Natural killer cell treated with Interleukin-12 subunit alpha and Interleukin-12 subunit beta and Interleukin-15 and Interleukin-18, amount 100 ng/mL, for 72 hours (primary cell): Measurements from ENCODE around the gene FANCL. TPM values are rescaled to one million over a fixed set of nuclear protein-coding genes. Genes with fewer than 3 reads are reported as not detected.
"Not testable (repeated sequence)": the region's sequence is repeated elsewhere in the genome, so short reads cannot be mapped to it uniquely, and the experiment has no call there.

Source experiments
- ATAC-seq, 2 donors: fragments of 150-1000 bp; cut with Tn5 transposase in 1 of 2; sonication (Bioruptor Pico), chemical (Tn5 transposase) in 1 of 2; 2 replicates each; pipeline ENCODE4 v1.10.0; 2021
- DNase-seq: peaks from one replicate; pipeline ENCODE4 v3.0.0; 2022; ENCODE audit warnings: low spot score
- H3K27ac Mint-ChIP-seq, 2 donors: 1 replicate in 1 of 2; 2 replicates in 1 of 2; pipeline ENCODE4 v1.8.0; 2022; ENCODE audit warnings: mixed read lengths in 2 of 2, mild to moderate bottlenecking in 1 of 2, moderate library complexity in 1 of 2
- H3K27me3 Mint-ChIP-seq, 2 donors: 1 replicate in 1 of 2; 2 replicates in 1 of 2; pipeline ENCODE4 v1.8.0; 2022; ENCODE audit warnings: mixed read lengths in 2 of 2
- H3K36me3 Mint-ChIP-seq: one replicate; pipeline ENCODE4 v1.8.0; 2022; ENCODE audit warnings: mixed read lengths
- H3K4me1 Mint-ChIP-seq, 2 donors: 1 replicate in 1 of 2; 2 replicates in 1 of 2; pipeline ENCODE4 v1.8.0; 2022; ENCODE audit warnings: low read depth in 2 of 2, mixed read lengths in 2 of 2, mild to moderate bottlenecking in 1 of 2
- H3K4me3 Mint-ChIP-seq: one replicate; pipeline ENCODE4 v1.8.0; 2022; ENCODE audit warnings: mixed read lengths
- H3K9me3 Mint-ChIP-seq: 2 replicates; pipeline ENCODE4 v1.8.0; 2022; ENCODE audit warnings: mixed read lengths
- total RNA-seq, 2 donors: library from RNA; stranded (reverse); gene quantifications; one replicate each; pipeline ENCODE4 v1.2.3, GENCODE V29; 2022

FANCL gene
- 10 to 100 TPM; 17.6 to 28.0 TPM for total RNA-seq

DNA sequence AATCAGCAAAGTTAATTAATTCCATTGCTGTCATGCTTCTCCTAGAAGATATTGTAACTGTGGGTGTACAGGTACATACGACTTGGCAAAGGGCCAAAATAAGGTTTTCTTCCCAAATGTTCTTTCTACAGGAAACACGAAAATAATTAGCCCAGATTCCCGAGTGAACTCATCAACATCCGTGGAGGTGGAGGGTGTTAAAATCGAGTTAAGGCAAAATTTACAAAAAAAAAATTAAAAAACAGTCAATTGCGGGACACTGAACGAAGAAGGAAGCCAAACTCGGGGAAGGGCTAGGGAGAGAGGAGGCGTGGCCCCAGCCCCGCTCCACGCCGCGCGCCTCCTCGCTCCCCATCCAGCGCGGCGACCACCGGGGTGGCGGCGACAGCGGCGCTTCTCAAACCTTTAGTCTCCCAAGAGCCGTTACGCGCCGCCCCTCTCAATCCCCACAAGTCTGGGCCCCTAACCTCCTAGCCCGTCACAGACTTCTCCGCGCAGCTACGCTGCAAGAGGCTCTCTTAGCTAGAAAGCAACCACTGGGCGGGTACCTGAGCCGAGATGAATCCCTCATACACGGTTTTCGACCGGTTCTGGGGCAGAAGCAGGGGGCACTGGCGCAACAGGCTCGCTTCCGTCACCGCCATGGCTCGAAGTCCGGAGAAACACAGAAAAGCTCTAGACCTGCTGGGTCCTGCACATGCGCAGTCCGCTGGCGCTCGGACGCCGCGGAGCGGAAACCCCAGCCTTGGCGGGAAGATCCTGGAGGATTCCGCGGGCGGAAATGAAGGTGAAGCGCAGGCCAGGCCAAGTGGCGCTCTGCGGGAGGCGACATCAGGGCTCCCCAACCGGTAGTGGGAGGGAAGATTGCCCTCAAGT lies at the start of gene FANCL:
TSS of gene FANCL (minus strand) at position 656 of the 876 bp plus-strand sequence. CDS start at position 644, 12 bp downstream.
- peak; percentile 90 to 92 for ATAC-seq
- no peaks in the 10 kb centered on the region for H3K36me3 Mint-ChIP-seq
- peak within 1 kb of the TSS; percentile 93 for H3K4me3 Mint-ChIP-seq
- H3K4me1 Mint-ChIP-seq: peaks cover 25 to 36% of the 10 kb centered on the region in 2 donors
- H3K27me3 Mint-ChIP-seq: peaks cover 7 to 8% of the 10 kb centered on the region in 2 donors
- H3K27ac Mint-ChIP-seq: peak within 1 kb of the TSS; percentile 90 to 92
- peak; percentile 88 for DNase-seq
- H3K9me3 Mint-ChIP-seq: no peaks in the 10 kb centered on the region

DNA sequence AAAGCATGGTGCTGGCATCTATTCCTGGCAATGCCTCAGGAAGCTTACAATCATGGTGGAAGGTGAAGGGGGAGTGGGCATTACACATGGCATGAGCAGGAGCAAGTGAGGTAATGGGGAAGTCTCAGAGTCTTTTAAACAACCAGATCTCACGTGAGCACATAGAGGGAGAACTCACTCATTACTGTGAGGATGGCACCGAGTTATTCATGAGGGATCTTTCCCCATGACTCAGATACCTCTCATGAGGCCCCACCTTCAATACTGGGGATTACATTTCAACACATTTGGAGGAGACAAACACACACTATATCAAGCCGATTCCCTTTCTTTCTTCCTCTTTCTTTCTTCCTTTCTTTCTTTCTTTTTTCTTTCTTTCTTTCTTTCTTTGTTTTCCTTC lies 47.9 kb upstream of the FANCL start:
- H3K27me3 Mint-ChIP-seq: peaks cover 5 to 26% of the 10 kb centered on the region in 2 donors
- ATAC-seq (no peak), DNase-seq (no peak)
- H3K27ac Mint-ChIP-seq: no peak overlapping the region
- no peak overlapping the region for H3K4me3 Mint-ChIP-seq
- no peaks in the 10 kb centered on the region for H3K36me3 Mint-ChIP-seq
- H3K9me3 Mint-ChIP-seq: no peaks in the 10 kb centered on the region
- H3K4me1 Mint-ChIP-seq: no peaks in the 10 kb centered on the region

DNA sequence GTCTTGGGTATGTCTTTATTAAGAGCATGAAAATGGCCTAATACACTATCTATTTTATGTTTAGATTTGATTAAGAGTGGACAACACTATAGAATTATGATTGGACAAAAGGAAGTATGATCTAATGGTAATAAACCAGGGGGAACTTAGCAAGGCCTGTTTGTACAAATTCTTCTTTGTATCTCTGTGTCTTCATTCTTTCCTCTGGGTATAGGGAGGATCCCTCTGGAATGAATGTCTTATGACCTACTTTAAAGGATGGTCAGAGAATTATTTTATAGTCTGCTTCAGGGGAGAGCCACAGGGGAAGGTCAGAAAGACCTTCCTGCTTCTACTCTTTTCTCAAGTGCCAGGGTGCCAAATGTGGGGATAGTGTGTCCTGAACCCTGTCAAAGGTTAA lies 42.8 kb upstream of the FANCL start:
- H3K27ac Mint-ChIP-seq: no peak overlapping the region
- no peaks in the 10 kb centered on the region for H3K9me3 Mint-ChIP-seq
- H3K36me3 Mint-ChIP-seq: no peaks in the 10 kb centered on the region
- H3K27me3 Mint-ChIP-seq: peaks cover 5 to 15% of the 10 kb centered on the region in 2 donors
- no peak for DNase-seq
- H3K4me3 Mint-ChIP-seq: no peak overlapping the region
- H3K4me1 Mint-ChIP-seq: no peaks in the 10 kb centered on the region
- ATAC-seq: no peak

DNA sequence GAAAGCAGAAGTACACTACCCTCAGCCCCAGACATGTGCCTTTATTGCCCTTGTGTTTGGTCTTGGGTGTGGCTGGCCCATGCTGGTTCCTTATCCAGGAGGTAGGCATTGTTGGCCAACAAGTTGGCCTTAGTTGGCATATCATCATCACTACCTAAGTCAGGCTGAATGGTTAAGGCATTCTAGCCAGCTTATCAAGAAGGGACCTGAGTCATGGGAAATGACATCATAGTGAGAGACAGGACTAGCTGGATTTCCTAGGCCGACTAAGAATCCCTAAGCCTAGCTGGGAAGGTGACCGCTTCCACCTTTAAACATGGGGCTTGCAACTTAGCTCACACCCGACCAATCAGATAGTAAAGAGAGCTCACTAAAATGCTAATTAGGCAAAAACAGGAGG lies 34.0 kb upstream of the FANCL start:
- peaks cover 0 to 15% of the 10 kb centered on the region in 2 donors for H3K27me3 Mint-ChIP-seq
- not testable (repeated sequence) for DNase-seq, H3K36me3 Mint-ChIP-seq, H3K27ac Mint-ChIP-seq, ATAC-seq, H3K4me1 Mint-ChIP-seq, H3K9me3 Mint-ChIP-seq, H3K4me3 Mint-ChIP-seq

DNA sequence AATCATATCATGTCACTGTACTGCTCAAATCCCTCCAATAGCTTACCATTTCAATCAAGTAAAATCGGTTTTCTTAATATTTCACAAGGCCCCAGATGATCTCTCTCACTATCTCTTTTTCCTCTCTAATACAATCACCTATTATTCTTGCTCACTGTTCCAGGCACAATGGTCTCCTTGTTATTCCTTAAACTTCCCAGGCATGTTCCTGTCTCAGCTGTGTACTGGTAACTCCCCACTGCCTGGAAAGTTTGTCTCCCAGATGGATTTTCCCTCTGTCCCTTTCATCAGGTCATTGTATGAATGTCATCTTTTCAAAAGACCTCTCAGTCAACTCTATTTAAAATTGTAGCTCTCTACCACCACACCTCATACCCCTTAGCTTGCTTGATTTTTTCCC lies 30.7 kb upstream of the FANCL start:
- Mint-ChIP-seq H3K9me3 (peaks cover 4% of the 10 kb centered on the region), H3K27ac (no peak overlapping the region), H3K27me3 (peaks cover 3 to 16% of the 10 kb centered on the region in 2 donors), H3K36me3 (no peaks in the 10 kb centered on the region), H3K4me1 (no peaks in the 10 kb centered on the region), H3K4me3 (no peak overlapping the region)
- no peak for DNase-seq
- no peak for ATAC-seq

DNA sequence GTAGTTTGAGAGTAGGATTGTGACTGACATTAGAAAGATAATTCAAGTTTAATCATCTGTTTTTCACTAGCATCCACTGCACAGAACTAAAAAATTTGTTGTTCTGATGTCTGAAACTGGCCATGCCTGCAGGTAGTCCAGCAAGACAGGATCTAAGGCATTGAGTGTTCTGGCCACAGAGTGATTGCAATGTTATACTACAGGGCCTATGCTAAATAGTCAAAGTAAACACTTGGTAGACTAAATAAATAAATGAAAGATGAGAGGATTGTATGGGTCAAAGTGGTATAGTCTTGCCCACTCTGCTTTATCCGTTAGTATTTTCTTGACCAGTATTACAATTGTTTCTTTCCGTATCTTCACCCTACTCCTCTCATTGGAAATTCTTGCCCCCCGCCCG lies 27.6 kb upstream of the FANCL start:
- Mint-ChIP-seq H3K36me3 (no peaks in the 10 kb centered on the region), H3K4me3 (no peak overlapping the region), H3K27me3 (peaks cover 3 to 11% of the 10 kb centered on the region in 2 donors), H3K27ac (no peak overlapping the region), H3K4me1 (no peaks in the 10 kb centered on the region), H3K9me3 (no peaks in the 10 kb centered on the region)
- ATAC-seq: no peak
- DNase-seq: no peak

DNA sequence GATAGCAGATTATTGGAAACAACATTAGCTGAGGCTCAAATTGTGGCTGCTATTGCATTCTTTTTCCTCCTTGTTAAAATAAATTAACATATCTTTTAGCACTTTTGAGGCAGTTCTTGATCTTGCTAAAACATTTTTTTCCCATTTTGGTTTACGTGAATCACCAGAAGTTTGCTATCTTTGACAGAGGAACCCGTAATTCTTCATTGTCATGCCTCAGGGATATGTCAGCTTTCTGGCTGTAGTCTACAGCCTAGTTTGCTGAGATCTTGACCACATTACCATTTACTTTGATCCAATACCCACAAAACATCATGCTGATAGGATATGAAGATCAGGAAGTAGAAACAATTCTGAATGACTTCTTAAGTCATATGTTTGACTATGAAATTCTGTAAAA lies 25.1 kb upstream of the FANCL start:
- ATAC-seq: no peak
- no peak for DNase-seq
- Mint-ChIP-seq H3K36me3 (no peaks in the 10 kb centered on the region), H3K27me3 (peaks cover 3 to 8% of the 10 kb centered on the region in 2 donors), H3K27ac (no peak overlapping the region), H3K4me3 (no peak overlapping the region), H3K9me3 (no peaks in the 10 kb centered on the region), H3K4me1 (no peaks in the 10 kb centered on the region)

DNA sequence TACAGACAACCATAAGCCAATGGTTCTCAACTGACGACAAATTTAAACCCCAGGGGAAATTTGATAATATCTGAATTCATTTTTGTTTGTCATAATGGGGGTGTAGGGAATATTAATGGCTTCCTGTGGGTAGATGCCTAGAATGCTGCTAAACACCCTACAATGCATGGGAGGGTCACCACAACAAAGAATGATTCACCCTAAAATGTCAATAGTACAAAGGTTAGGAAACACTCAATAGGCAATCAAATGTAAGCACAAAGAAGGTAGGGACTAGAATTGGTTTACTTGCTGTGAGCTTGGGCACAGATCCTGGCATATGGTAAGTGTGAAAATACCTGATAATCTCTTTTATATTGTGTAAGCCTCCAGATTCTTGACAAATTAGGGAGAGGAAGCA lies 20.1 kb upstream of the FANCL start:
- Mint-ChIP-seq H3K36me3 (peaks cover 5% of the 10 kb centered on the region), H3K27ac (no peak overlapping the region), H3K4me1 (peaks cover 4 to 6% of the 10 kb centered on the region in 2 donors), H3K4me3 (no peak overlapping the region), H3K9me3 (peaks cover 5% of the 10 kb centered on the region), H3K27me3 (peaks cover 6 to 9% of the 10 kb centered on the region in 2 donors)
- DNase-seq (no peak), ATAC-seq (no peak)

DNA sequence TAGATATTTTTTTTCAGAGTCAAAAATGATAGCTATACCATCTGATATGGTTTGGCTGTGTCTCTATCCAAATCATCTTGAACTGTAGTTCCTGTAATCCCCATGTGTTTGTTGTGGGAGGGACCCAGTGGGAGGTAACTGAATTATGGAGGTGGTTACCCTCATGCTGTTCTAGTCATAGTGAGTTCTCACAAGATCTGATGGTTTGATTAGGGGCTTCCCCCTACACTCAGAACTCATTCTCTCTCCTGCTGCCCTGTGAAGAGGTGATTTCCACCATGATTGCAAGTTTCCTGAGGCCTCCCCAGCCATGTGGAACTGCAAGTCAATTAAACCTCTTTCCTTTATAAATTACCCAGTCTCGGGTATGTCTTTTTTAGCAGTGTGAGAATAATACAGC lies 17.3 kb upstream of the FANCL start:
- not testable (repeated sequence) for H3K36me3 Mint-ChIP-seq, H3K4me3 Mint-ChIP-seq, H3K27ac Mint-ChIP-seq, H3K9me3 Mint-ChIP-seq, H3K4me1 Mint-ChIP-seq, DNase-seq
- ATAC-seq: peak; percentile 88 to 93
- H3K27me3 Mint-ChIP-seq: peaks cover 8 to 16% of the 10 kb centered on the region in 2 donors

DNA sequence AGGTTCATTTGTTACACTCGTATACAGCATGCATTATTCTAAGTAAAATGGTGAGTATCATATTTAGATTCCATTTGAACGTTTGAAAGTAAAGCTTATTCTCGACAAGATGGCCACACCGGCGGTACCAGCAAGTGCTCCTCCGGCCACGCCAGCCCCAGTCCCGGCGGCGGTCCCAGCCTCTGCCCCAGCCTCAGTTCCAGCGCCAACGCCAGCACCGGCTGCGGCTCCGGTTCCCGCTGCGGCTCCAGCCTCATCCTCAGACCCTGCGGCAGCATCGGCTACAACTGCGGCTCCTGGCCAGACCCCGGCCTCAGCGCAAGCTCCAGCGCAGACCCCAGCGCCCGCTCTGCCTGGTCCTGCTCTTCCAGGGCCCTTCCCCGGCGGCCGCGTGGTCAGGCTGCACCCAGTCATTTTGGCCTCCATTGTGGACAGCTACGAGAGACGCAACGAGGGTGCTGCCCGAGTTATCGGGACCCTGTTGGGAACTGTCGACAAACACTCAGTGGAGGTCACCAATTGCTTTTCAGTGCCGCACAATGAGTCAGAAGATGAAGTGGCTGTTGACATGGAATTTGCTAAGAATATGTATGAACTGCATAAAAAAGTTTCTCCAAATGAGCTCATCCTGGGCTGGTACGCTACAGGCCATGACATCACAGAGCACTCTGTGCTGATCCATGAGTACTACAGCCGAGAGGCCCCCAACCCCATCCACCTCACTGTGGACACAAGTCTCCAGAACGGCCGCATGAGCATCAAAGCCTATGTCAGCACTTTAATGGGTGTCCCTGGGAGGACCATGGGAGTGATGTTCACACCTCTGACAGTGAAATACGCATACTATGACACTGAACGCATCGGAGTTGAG lies 10.4 kb upstream of the FANCL start:
- peaks cover 5 to 10% of the 10 kb centered on the region in 2 donors for H3K27me3 Mint-ChIP-seq
- not testable (repeated sequence) for DNase-seq, H3K4me1 Mint-ChIP-seq, H3K27ac Mint-ChIP-seq, H3K4me3 Mint-ChIP-seq, H3K36me3 Mint-ChIP-seq, H3K9me3 Mint-ChIP-seq
- ATAC-seq: peak; percentile 41 to 52

DNA sequence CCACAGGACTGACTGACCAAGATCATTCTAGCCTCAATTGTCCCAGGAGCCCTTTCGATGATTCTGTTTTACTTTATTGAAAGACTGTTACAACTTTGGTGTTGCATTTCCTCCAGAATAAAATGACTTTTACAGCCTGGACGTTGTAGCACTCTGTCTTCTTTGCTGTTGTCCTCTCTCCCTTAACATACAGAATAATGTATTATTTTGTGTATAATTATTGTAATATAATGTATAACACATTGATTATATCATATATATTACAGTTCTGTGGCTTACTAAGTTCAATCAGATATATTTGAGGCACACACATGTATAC lies 380 bp upstream of the FANCL start:
- Mint-ChIP-seq H3K27me3 (peaks cover 7 to 8% of the 10 kb centered on the region in 2 donors), H3K27ac (peak overlapping the region; percentile 90 to 92), H3K4me3 (peak overlapping the region; percentile 93), H3K9me3 (no peaks in the 10 kb centered on the region), H3K4me1 (peaks cover 23 to 30% of the 10 kb centered on the region in 2 donors), H3K36me3 (no peaks in the 10 kb centered on the region)
- ATAC-seq (no peak), DNase-seq (no peak)

DNA sequence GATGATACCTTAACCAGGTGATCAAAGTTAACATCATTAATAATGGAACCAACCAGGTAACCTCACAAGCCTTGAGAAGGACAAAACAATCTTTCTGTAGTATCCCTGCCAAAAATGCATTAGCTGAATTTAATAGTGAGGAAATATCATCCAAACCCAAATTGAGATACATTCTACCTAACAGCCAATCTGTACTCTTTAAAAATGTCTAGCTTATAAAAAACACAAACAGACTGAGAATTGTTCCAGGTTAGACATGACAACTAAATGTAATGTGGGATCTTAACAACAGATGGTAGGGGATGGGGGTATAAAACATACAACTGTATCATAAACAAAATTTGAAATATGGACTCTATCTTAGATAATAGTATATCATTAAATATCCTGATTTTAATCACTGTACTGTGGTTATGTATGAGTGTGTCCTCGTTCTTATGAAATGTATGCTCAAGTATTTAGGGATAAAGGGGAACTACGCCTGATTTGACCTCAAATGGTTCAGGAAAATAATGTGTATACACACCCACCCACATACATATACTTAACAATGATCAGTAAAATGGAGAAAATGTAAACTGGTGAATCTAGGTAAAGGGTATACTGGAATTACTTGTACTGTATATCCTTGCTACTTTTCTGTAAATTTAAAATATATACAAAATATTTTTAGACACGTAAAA lies 1.7 kb downstream of the FANCL start:
- no peak for ATAC-seq
- peaks cover 27 to 43% of the 10 kb centered on the region in 2 donors for H3K4me1 Mint-ChIP-seq
- no peak overlapping the region for H3K27ac Mint-ChIP-seq
- H3K27me3 Mint-ChIP-seq: peaks cover 4 to 5% of the 10 kb centered on the region in 2 donors
- H3K9me3 Mint-ChIP-seq: no peaks in the 10 kb centered on the region
- H3K4me3 Mint-ChIP-seq: peak overlapping the region; percentile 36
- H3K36me3 Mint-ChIP-seq: no peaks in the 10 kb centered on the region
- no peak for DNase-seq

DNA sequence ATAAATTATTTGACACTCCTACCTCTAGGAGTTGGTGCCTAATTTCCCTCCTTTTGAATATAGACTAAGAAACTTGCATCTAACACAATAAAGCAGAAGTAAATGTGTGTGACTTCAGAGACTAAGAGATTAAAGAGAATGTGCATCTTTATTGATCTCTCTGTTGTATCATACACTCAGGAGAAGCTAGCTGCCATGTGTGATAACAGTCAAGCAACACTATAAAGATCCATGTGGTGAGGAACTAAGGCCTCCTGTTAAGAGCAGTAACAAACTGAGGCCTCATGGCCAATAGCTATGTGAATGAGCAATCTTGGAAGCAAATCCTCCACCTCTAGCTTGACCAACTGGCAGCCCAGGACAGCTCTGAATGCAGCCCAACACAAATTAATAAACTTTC lies 3.4 kb downstream of the FANCL start:
- Mint-ChIP-seq H3K4me3 (no peak overlapping the region), H3K4me1 (peaks cover 27 to 43% of the 10 kb centered on the region in 2 donors), H3K27ac (no peak overlapping the region), H3K36me3 (no peaks in the 10 kb centered on the region), H3K9me3 (no peaks in the 10 kb centered on the region), H3K27me3 (no peaks in the 10 kb centered on the region)
- ATAC-seq (no peak), DNase-seq (no peak)
